CMK (cell line): Measurements from ENCODE around the gene BMP7.
"Not testable (repeated sequence)": the region's sequence is repeated elsewhere in the genome, so short reads cannot be mapped to it uniquely, and the experiment has no call there.

Source experiments
- DNase-seq: peaks from one replicate; pipeline ENCODE4 v3.0.0-alpha.2; 2010; ENCODE audit warnings: low read depth

BMP7 gene

DNA sequence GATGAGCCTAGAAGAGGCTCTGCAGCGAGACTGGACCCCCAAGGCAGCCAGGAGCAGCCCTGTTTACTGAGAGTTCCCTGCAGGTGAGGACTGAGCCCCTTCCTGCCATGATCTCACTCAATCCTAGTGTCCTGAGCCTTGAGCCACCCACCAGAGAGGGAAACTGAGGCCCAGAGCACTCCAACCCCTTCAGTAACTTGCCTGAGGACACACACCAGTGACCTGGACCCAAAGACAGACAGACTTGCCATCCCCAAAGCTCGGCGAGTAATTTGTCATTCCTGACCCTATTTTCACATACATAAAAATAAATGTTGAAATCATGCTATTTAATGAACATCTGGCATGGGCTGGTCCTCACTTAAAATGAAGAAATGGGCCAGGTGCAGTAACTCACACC is 16.7 kb downstream of the BMP7 start:
- DNase-seq = no peak

DNA sequence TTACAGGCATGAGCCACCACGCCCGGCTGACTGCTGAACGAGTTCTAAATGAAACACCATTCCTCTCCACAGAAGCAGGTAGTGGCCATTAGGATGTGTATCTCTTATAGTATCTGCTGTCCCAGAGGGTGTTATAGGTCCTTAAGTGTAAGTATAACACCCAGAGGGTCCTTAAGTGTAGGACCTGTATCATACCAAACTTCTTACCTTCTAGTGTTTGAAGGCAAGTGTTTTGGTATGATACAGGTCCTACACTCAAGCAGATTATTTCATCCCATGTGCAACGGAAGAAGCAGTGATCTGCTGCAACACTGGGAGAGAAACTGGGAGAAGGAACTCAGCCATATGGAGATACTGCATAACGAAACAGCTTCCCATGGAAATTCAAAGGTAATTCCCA is 17.4 kb downstream of the BMP7 start:
- no peak for DNase-seq

DNA sequence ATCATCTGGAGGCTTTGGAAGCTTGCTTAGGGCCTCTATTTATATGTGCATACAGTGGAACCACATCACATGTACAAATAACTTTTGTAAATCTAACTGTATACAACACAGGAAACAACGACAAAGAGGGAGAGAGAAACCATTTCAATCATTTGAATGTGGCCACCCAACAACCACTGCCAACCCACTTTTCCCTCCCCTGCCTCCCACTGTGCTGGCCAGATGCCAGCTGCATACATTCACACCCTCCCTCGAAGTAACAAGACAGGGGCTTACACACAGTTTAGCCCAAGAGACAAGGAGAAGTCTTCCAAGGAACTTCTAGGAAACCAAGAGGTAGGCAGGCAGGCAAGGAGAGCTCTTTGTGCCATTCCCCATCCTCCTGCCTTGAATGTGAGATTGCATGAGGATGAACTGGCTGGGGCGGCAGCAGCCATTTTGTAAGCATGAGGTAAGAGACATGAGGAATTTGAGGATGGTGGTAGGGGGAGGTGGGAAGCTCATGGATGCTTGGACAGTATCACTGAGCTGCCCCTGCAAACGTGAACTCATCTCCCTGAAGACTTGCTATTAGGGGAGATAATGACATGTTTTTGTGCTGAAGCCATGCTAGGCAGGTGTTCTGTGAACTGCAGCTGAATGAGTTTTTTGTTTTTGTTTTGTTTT is 18.2 kb downstream of the BMP7 start:
- DNase-seq = no peak

DNA sequence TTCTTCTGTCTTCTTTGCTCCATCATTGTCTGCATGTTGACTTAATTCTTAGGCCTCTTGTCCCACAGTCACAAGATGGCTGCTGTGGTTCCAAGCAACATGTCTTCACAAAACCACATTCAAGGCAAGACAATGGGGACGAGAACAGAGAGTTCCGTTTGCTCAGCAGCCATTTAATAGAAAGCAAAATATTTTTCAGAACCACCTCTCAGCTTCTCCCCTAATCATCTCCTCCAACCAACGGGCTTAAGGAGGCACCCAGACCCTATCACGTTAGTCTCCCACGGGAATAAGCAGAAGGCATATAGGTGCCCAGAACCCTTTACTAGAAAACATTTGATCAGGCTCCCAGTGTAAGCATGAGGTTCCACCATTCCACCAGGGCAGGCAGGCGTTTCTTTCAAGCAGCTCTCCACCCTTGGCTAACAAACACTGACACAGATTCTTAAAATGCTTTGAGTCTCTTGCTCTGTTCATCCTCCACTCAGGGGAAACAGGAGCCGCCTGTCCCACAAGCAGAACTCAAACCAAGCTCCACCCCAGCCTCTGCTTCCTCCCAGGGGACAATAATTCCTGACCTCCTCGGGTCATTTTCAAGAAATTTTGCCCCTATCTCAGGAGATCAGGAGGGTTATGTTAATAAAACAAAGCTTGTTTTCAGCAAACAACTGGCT is 19.0 kb downstream of the BMP7 start:
- DNase-seq = no peak

DNA sequence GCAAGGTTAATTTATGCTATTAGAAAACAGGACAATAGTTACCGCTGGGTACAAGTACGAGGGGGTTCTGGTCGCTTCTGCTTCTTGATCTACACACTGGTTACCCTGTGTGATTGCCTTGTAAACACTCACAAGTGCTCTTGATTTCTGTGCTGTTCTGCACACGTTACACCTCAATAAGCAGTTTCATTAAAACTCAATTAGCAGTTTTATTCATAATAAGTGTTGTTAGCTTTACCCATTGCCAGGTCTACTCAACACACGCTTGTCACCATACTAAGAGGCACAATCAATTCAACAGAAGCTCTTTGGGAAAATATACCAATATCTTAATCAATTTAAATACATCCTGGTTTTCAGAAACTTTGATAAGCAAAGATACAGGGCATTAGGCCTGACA is 20.4 kb downstream of the BMP7 start:
- no peak for DNase-seq

DNA sequence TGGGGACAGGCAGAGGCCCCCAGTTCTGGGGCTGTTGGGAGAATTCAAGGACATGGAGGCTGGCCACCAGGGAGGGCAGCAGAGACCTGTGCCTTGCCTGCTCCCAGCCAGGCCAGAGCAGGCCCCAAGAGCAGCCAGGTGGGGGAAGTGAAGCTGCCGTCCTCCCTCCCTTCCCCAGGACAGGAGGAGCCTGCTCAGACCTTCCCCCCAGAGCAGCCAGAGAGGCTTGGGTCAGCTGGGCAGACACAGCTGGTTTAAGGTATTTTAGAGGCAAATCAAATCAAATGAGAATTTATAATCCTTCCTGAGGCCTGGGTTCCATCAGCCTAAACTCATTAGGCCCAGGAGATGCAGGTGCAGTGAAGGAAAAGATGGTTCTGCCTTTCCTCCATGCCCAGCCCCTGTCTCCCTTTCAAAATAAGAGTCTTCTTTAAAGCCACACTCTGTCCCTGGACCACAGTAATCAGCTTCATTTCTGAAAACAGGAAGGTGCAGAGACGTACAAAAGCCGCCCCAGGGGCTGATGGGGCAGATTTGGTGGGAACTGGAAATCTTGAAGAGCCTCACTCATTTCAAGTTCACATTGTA is 21.7 kb downstream of the BMP7 start:
- DNase-seq = no peak

DNA sequence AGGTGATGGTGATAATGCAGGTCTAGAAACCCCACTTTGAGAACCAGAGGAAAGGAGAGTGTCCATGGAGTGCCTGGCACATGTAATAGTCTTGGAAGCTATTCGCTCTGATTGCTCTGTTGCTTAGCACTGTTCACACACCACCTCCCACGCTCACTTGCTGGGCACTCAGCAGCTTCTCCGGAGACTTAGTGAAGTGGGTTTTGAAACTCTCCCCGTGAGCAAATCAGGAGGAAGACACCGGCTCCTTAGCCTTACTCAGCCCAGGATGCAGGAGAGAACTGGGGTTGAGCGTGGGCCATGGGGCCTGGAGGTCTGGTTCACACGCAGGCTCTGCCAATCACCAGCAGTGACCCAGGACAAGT is 22.2 kb downstream of the BMP7 start:
- DNase-seq = no peak

DNA sequence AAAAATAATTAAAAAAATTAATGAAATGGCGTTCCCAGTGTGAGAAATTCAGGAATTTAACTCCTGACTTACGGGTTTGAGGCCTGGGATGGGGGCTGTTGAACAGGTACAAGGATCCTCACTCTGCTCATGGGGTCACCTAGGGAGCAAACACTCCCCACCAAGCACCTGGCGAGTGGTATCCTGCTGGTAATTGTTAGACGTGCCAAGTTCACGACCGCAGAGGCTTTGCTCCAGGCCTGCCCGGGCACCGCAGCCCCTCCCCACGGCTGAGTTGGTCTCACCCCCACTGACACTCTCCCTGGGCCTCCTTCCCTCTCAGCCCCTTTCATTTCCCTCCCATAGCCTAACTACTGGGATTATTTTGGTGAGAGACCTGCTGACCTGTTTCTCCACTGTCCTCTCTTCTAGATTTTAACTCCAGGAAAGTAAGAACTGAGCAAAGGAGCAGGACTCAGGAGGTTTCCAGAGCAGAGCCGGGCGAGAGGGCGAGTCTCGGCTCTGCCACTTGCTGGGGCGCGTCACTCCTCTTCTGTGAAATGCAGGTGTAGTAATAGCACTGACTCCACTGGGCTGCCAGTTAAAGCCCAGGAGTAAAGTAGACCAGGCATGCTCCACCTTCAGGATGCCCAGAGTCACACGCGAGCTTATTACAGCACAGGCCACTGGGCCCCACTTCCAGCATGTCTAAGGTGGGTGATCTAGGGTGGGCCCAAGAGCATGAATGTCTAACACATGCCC is 22.8 kb downstream of the BMP7 start:
- no peak for DNase-seq

DNA sequence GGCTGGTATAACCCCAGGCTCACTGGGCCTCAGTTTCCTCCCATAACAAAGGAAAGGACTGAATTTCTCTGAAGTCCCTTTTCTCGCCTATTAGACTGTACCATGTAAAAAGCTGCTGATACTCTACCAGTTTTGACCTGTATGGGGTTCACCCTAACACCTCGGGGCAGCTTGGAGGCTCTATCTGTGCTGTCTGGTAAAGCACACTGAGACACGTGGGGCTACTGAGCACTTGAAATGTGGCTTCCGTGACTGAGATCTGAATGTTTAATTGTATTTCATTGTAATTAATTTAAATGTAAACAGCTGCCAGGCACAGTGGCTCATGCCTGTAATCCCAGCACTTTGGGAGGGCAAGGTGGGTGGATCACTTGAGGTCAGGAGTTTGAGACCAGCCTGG is 24.0 kb downstream of the BMP7 start:
- DNase-seq = no peak

DNA sequence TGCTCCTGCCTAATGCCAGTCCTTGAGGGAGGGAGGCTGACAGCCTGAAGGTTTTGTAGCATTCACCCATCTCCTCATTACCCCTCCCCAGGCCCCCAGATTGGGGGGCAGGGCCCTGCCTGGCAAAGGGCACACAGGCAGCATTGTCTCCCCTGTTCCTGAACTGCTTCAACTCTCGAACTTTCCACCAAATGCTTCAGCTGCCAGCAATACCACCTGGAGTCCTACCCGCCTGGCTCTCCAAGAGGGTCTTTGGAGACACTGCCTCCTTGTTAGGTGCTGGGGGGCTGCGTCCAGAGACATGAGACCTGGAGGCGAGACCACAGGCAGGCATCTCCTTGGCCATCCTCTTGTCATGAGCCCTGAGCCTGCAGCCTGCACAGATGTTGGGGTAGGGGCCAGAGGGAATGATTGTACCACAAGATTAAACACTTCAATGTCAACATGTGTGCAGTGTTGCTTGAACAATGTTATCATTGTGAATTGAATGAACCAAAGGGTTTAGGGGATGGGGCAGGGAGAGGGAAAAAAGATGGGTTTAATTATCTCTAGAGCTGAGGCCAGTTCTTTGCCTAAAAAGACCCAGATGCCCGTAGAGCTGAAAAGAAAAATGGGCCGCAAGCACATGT is 25.0 kb downstream of the BMP7 start:
- DNase-seq = no peak

DNA sequence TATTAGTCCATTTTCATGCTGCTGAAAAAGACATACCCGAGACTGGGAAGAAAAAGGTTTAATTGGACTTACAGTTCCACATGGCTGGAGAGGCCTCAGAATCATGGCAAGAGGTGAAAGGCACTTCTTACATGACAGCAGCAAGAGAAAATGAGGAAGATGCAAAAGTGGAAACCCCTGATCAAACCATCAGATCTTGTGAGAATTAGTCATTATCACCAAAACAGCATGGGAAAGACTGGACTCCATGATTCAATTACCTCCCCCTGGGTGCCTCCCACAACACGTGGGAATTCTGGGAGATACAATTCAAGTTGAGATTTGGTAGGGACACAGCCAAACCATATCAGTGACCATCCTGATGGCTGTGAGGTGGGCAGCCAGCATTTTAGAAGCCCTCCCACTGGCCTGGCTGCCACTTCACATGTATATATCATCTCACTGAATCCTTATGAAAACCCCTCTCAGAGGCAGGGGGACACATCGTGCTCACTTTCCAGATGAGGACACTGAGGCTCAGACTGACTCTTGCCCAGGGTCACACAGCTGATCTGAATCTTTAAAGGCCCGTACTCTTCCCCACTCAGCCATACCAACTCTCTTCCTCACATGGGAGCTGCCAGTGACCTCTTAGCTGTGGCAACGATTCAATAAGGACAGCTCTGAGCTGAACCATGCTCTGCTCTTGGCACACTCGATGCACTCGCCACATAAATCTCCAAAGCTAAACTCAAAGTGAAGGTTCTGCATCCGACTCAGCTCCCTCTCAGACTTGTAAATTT is 25.7 kb downstream of the BMP7 start:
- DNase-seq = no peak

DNA sequence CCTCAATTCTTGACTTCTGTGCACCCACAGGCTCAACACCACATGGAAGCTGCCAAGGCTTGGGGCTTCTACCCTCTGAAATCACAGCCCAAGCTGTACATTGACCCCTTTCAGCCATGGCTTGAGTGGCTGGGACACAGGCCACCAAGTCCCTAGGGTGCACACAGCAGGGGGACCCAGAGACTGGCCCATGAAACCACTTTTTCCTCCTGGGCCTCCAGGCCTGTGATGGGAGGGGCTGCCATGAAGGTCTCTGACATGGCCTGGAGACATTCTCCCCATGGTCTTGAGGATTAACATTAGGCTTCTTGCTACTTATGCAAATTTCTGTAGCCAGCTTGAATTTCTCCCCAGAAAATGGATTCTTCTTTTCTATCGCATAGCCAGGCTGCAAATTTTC is 26.7 kb downstream of the BMP7 start:
- DNase-seq = not testable (repeated sequence)

DNA sequence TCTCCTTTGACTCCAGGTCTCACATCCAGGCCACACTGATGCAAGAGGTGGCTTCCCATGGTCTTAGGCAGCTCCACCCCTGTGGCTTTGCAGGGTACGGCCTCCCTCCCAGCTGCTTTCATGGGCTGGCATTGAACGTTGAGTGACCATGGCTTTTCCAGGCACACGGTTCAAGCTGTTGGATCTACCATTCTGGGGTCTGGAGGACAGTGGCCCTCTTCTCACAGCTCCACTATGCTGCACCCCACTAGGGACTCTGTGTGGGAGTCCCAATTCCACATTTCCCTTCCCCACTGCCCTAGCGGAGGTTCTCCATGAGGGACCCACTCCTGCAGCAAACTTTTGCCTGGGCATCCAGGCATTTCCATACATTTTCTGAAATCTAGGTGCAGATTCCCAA is 27.1 kb downstream of the BMP7 start:
- not testable (repeated sequence) for DNase-seq

DNA sequence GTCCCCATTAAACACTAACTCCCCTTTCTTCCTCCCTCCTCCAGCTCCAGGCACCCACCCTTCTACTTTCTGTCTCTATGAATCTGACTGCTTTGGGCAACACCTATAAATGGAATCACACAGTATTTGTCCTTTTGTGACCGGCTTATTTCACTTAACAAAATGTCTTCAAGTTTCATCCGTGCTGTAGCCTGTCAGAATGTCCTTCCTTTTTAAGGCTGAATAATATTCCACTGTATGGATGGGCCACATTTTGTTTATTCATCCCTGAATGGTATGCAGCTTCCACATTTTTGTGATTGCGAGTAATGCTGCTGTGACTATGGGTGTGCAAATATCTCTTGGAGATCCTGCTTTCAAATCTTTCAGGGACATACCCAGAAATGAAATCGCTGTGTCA is 28.4 kb downstream of the BMP7 start:
- DNase-seq = no peak

DNA sequence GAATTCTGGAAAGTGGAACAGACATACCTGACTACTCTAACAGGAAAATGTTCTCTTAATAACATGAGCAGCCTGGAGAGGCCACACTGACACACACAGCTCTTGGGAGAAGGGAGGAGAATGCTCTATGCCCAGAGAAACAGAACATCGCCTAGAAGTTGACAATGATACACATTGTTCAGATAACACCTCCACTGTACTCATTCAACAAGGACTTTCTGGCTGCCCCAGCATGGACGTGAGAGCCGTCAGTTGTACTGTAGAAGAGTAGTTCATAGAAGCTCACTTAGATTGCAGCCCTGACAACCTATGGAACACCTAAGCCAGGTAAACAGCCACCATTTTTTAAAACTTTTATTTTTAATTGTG is 28.9 kb downstream of the BMP7 start:
- DNase-seq = no peak

DNA sequence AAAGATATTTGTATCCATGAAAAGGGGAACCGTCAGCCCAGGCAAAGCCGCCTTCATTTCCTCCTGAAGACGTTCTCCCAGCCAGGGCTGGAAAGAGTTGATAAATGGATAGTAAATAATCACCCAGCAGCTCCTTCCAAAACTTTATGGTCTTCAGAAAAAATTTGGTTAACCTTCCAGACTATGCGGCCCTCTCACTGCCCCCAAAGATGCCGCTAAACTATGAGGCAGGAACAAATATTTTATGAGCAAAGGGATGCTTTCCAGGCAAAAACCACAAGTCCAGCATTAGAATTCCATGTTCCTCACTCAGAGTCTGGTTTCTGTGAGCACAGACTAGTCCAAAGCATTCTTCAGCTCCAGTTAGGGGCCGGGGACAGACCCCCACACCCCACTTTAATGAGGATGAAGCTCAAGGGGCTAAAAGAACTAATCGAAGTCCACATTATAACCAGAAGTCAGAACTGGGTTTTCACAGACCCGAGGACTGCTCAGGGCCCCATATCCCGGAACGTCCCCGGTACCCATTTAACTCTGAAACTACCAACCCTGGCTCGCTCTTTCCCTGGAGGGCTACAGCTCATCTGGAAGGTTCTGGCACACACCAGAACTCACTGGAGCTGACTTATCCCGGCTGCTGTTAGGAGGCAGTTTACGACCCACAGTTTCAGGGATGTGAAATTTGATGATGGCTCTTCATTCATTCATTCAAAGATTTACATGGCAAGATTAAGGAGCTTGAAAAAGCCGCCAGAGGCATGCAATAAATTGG is 29.4 kb downstream of the BMP7 start:
- no peak for DNase-seq

DNA sequence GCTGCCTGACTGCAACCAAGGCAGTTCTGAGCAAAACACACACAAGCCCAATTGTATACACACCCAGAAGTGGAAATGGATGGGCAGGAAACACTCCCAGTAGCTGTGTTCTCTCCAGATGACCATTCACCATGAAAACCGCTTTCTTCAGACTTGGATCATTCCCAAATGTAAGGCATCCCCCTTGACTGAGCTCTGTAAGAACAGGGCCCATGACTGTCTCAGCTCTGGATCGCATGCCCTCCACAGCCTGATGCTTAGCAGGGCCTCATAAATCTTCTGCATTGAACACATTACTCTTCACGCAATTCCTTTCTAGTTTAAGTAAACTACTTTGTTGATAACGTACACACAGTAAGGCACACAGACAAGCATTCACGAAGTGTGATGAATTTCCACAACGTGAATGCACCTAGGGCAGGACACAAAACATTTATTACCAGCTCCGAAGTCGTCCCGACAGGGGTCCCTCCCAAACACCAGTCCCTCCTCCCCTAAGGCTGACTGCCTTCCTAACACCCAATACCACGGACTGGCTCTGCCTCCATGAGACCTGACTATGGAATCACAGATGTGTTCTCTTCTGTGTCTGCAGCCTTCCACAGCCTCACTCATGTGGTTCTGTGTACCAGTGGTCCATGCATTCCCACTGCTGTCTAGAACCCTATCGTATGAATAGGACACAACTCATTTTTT is 31.7 kb downstream of the BMP7 start:
- no peak for DNase-seq

DNA sequence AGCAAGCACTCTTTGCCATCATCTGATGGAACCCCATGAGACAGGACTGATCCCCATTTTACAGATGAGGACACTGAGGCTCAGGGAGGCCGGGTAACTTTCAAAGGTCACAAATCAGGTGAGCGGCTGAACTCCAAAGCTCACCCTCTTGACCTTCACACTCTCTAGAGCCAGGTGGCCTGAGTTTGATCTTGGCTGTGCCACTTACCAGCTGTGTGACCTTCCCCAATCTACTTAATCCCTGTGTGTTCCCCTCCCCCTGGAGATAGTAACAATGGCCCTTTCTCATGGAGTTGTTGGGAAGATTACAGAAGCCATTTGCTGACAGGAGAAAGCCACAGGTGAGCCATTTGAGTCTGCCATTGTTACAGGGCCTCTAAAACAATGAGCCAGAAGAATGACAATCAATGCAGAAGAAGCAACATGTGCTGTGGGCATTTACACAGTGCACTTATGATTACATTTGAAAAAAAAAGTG is 34.5 kb downstream of the BMP7 start:
- no peak for DNase-seq

DNA sequence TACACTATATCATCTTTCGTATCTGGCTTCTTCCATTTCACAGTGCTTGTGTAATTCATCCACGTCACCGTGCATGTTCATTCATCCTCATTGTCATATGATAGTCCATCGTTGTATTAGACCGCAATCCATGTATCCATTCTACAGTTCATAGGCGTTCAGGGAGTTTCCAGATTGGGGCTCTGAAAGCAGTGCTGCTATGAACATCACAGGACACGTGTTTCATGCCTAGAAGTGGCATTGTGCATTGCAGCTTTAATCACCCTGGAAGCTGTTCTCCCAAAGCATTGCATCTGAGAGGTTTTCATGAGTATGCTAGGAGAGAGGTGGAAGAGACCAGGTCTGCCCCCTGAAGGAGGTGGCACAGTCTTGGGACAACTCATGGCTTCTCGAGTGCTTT is 35.3 kb downstream of the BMP7 start:
- no peak for DNase-seq

DNA sequence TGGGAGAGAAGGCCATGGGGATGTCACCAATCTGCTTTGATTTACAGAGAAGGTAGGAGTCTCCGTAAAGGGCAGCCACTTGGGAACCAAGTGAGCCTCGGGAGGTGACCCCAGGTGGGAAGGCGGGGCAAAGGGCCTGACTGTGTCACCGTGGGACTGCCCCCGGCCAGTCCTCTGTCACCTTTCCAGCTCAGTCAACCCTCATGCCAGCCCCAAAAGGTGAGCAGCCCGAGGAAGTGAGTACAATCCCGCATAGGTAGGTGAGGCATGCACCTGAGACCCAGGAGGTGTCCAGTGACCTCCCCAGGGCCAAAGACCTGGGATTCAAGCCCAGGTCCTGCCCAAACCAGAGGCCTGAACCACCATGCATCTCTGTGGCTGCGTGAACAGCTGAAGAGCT is 36.2 kb downstream of the BMP7 start:
- DNase-seq = no peak
